HEK293T (cell line): ENCODE results near the gene GNA14.

Experiments
- CTBP1 ChIP-seq: fragments of 450-650 bp; IDR thresholded peaks from 2 replicates; pipeline ENCODE4 v1.6.1; 2016; ENCODE audit warnings: borderline replicate concordance
- FOXK2 ChIP-seq: fragments of 450-650 bp; IDR thresholded peaks from 2 replicates; pipeline ENCODE4 v1.6.1; 2016; ENCODE audit warnings: mild to moderate bottlenecking
- FOXM1 ChIP-seq: fragments of 450-650 bp; IDR thresholded peaks from 2 replicates; pipeline ENCODE4 v1.6.1; 2017; ENCODE audit warnings: mild to moderate bottlenecking, borderline replicate concordance
- HDGF ChIP-seq: fragments of 450-650 bp; IDR thresholded peaks from 2 replicates; pipeline ENCODE4 v1.6.1; 2017; ENCODE audit warnings: antibody characterized with exemption, borderline replicate concordance
- L3MBTL2 ChIP-seq: fragments of 450-650 bp; conservative IDR thresholded peaks from 2 replicates; pipeline ENCODE4 v1.6.1; 2016; ENCODE audit warnings: mild to moderate bottlenecking
- LEF1 ChIP-seq: fragments of 450-650 bp; IDR thresholded peaks from 2 replicates; pipeline ENCODE4 v1.6.1; 2017; ENCODE audit warnings: mild to moderate bottlenecking, borderline replicate concordance
- SUZ12 ChIP-seq: fragments of 450-650 bp; IDR thresholded peaks from 2 replicates; pipeline ENCODE4 v1.6.1; 2016; ENCODE audit warnings: mild to moderate bottlenecking
- TF ChIP-seq, protein P1 (sequence below): fragments of 450-650 bp; IDR thresholded peaks from 2 replicates; pipeline ENCODE4 v1.6.1; 2016

DNA sequence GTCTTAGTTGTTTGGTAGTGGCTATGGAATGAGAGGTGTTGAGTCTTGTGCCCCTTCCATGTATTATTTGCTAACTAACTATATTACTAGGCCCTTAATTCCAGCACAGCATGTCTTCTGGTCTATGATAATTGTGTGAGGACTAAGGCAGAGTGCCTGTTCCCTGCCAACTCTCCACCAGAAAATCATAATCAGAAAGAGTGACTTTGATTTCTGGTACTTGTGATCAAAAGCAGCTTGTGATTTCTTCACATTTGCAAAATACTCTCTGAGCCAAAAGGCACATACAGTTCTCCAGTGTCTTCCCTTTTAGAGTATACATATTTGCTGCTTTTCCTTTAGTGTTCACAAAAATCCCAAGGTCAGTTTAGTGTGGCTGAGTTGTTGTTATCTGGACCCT lies 229.9 kb downstream of the GNA14 start:
- TF ChIP-seq, protein P1, sequence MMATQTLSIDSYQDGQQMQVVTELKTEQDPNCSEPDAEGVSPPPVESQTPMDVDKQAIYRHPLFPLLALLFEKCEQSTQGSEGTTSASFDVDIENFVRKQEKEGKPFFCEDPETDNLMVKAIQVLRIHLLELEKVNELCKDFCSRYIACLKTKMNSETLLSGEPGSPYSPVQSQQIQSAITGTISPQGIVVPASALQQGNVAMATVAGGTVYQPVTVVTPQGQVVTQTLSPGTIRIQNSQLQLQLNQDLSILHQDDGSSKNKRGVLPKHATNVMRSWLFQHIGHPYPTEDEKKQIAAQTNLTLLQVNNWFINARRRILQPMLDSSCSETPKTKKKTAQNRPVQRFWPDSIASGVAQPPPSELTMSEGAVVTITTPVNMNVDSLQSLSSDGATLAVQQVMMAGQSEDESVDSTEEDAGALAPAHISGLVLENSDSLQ: no peak
- TF ChIP-seq SUZ12 (no peak), HDGF (no peak), FOXM1 (no peak), FOXK2 (no peak), CTBP1 (no peak), LEF1 (no peak), L3MBTL2 (no peak)
